ENCODE results near the gene ZXDC.

Gene ZXDC

DNA sequence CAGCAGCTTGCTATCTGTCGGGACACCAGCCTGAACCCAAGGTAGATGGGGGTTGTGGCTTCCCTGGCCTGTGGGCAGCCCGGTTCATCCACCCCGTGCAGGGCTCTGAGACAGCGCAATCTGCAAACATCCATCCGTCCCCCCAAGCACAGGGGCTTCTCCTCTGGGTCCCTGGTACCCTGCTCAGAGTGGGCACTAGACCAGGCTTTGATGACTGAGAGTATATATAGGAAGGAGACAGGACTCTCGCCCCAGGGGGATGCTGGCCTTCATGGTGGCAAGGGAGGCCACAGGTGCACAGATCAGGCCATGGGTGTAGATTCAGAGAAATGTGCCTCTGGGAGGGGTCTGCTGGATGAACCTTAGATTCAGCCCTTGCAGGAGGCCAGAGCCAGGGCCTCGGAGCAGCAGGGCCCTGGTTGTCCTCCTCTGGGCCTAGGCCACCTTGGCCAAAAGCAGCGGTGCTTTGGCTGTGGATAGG, 40.7 kb downstream of the ZXDC start:
- DNase-seq (ENCODE audit: low spot score), result no peak

DNA sequence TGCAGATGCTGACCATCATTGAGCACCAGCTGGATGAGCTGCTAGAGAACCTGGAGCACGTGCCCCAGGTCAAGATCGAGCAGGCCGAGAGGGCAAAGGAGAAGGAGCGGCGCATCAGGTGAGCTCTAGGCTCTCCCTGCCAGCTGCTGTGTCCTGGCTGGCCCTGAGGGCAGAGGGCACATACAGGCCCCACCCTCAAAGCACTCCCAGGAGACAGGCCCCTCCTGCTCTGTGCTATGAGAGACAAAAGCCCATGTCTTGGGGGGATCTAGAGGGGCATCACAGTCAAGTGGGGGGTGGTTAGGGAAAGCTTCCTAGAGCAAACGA, 41.5 kb downstream of the ZXDC start:
- no peak for DNase-seq (ENCODE audit: low spot score)

DNA sequence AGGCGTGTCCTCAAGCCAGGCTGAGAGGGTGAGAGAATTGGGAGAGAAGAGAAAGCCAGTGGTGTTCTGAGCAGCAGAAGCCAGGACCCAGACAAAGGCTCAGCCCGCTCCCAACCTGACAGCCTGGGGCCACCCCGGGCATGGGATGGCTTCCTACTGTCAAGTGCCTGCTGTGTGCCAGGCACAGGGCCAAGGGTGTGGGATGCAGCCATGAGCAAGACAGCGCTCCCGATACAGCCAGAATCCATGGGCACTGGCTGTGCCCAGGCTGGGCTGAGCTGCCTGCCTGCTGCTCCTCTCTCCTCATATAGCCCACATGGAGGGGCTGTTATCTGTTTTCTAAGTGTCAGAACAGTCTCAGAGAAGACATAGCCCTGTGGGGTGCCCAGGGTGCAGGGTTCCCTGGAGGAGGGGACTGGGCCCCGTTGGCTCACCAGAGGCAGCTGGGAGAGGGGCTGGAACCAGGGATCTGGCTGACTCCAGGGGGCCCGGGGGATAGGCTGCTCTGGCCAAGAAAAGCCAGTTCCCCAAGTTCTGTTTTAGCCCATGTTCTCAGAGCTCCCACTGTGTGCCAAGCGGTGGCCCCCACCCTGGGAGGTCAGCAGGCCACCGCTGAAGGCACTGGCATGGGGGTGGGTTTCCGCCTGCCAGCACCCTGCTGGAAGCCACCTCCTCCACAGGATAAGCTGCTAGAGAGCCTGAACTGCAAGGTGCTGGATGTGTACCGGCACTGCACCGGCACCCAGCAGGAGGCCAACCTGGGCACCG, 42.0 kb downstream of the ZXDC start:
- no peak for DNase-seq (ENCODE audit: low spot score)

DNA sequence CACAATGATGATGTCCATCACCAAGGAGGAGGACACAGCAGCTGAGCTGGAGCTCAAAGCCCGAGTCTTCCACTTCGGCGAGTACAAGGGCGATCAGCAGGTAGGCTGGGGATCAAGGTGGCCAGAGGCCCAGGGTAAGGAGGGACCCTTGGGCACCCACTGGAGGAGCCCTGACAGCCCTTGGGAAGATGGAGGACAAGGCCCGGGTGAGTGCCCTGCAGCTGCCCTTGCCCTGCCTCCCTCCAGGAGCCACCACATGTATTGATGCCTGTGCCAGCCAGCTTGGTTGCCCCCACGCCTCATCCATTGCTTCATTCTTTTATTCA, 42.6 kb downstream of the ZXDC start:
- no peak for DNase-seq (ENCODE audit: low spot score)

DNA sequence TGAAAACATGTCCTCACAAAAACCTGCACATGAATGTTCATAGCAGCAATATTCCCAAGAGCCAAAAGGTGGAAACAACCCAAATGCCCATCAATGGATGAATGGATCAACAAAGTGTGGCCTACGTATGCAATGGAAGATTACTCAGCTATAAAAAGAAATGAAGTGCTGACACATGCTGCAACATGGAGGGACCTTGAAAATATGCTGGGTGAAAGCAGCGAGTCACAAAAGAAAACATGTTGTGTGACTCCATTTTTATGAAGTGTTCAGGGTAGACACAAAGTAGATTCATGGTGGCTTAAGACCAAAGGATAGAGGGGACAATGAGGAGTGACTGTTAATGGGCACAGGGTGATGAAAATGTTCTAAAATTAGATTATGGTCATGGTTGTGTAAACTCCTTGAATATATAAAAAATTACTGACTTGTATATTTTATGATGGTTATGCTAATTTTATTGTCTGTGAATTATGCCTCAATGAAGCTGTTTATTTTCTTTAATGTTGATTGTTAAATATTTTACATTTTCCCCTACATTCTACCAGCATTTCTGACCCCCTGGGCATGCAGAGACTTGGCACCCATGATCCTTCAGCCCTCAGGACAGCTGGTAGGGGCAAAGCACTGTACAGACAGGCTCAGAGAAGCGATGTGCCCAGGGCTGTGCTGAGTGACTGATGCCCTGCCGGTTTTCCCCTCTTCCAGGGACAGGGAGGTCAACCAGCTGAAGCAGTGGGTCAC, 43.2 kb downstream of the ZXDC start:
- no peak for DNase-seq (ENCODE audit: low spot score)

DNA sequence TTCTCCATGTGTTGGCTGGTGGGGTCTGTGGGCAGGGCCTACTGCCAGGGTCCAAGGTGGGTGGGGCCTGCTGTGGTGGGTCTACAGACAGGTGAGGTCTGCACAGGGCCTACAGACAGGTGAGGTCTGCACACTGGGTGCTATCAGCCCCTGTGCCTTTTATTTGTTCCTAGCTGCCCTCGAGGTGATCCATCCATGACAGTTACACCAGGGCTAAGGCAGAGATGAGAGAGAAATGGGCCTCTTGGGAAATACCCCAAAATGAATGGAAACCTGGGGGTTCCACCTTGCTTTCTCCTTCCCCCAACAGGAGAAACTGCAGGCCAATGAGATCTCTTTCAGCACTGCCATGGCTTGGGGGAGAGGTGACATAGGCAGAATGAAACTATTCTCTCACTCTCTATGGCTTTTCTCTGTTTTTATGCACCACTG, 44.6 kb downstream of the ZXDC start:
- DNase-seq (ENCODE audit: low spot score), result no peak

DNA sequence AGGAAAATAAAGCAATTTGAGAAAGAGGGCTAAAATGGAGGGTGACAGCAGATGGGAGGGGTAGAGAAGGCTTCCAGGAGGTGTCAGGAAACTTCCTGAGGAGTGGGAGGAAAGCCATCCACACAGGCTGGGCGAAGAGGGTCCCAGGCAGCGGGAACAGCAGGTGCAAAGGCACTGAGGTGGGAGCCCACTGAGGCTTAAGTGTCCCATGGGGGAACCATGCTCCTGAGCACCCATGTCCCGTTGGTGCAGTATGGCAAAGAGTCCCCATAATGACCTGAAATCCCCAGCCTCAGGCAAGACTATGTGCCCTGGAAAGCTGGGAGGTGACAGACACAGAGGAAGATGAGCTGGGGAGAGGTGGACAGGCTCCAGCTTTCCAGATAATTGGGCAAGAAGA, 50.9 kb downstream of the ZXDC start:
- no peak for DNase-seq (ENCODE audit: low spot score)

DNA sequence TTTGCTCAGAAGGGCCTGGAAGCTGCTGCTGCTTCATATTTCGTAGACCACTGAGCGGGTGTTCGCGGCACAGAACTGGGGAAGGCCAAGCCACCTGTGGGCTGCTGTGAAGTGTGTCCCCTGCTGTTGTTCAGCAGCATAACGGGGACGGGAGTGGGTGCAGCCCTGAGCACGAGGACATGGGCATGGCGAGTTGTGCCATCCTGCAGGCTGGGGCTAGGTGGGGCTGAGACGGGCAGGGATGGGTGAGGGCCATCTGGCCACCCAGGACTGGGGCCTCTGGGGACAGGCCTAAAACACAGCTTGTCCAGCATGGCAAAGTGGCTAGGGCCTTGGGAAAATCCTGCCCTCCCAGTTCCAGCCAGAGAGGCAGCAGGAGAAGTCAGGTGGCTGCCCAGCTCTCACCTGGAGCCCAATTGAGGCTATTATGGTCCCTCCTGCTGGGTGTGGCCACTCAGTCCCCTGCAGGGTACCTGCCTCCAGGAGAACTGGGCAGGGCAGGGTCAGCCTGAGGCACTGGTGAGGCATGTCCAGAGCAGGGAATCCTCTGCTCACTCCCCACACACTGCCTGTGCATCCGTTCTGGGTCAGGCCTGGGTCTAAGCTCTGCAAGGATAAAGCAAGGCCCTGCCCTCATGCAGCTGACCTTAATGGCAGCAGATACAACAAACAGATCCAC, 51.5 kb downstream of the ZXDC start:
- DNase-seq (ENCODE audit: low spot score), result no peak

DNA sequence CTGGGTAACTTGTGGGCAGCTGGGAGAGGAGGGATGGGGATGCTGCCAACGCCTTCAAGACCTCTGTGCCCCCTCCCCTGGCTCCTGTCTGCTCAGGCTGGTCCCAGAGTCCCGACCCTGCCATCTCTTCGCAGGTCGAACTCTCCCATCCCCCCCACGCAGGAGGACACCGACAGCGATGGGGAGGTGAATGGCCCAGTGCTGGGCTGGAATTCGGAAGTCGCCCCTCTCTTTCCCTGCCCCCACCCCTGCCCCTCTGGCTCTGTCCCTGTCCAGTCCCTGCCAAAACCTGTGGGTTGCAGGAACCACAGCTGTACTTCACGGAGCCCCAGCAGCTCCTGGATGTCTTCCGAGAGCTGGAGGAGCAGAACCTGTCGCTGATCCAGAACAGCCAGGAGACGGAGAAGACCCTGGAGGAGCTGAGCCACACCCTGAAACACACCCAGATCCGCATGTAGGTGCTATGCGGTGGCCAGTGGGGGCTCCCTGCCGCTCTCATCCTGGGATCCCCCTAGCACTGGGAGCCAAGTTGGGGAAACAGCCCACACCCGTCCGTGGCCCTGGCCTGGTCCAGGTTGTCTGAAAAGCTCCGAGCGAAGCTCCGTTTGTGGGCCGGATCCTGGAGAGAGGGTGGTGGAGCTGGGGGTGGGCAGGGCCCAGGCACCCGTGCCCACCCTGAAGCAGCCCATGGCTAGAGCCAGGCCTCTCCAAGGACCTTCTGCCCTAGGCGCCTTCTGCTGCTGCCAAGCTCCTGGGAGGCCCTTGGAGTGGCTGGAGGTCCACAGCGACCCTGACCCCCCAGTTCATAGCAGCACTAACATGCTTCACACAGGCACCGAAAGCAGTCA, 52.3 kb downstream of the ZXDC start:
- DNase-seq (ENCODE audit: low spot score), result no peak

DNA sequence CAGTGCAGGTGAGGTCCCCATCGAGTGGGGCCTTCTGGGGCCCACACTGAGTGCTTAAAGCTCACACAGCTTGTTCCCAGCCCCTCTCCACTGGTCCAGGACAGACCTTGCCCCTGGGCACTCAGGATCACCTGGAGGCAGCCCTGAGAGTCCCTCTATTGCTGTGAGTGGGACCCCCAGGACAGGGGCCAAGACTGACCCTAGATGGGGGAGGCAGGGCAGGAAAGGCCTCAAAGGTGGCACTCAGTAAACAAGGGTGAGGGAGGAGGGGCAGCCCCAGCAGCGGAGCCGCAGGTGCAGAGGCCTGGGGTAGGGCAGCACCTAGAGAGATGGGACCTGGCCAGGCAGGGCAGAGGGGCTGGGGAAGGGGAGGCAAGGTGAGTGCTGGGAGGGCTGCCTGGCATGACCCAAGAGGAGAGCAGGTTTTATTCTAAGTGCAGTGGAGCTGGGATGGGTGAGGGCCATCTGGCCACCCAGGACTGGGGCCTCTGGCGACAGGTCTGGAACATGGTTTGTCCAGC, 53.1 kb downstream of the ZXDC start:
- no peak for DNase-seq (ENCODE audit: low spot score)

DNA sequence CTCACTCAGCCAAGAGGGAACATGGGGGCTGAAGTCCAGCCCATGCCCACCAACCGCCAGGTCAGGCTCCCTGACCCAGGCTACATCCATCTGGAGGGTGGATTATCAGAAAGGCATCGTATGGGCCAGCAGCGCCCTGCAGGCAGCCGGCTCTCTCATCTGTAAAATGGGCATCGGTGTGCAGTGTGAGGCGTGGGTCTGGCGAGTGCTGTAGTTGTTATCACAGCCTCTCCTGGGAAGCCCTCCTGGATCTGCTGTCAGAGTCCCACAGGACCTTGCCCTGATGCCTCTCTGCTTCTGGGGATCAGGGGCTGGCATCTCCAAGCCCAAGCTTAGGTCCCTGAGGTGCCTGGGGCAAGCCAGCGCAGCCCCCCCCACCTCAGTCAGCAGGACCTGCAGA, 53.6 kb downstream of the ZXDC start:
- DNase-seq (ENCODE audit: low spot score), result no peak

DNA sequence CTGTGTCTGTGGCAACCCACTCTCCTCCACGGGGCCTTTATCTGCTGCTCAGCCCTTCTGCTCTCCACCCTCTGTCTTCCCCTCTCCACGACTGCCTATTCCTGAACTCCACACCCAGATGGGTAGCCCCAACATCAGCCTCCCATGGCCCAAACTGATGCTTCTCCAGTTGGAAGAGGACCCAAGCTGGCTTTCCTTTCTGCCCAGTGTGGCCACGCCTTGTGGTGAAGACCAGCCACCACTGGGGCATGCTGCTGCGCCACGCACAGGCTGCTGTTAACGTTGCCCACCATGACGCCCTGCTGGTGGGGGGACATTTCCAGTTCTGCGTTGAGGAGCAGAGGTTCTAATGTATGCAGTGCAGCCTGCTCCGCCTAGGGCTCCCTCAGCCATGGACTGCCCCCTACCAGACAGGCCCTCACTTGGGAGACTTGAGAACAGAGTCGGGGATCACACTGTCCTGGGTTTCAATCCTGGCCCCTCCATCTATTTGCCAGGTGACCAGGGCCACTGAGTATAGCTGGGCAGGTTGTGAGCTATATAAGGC, 54.0 kb downstream of the ZXDC start:
- DNase-seq (ENCODE audit: low spot score), result no peak

DNA sequence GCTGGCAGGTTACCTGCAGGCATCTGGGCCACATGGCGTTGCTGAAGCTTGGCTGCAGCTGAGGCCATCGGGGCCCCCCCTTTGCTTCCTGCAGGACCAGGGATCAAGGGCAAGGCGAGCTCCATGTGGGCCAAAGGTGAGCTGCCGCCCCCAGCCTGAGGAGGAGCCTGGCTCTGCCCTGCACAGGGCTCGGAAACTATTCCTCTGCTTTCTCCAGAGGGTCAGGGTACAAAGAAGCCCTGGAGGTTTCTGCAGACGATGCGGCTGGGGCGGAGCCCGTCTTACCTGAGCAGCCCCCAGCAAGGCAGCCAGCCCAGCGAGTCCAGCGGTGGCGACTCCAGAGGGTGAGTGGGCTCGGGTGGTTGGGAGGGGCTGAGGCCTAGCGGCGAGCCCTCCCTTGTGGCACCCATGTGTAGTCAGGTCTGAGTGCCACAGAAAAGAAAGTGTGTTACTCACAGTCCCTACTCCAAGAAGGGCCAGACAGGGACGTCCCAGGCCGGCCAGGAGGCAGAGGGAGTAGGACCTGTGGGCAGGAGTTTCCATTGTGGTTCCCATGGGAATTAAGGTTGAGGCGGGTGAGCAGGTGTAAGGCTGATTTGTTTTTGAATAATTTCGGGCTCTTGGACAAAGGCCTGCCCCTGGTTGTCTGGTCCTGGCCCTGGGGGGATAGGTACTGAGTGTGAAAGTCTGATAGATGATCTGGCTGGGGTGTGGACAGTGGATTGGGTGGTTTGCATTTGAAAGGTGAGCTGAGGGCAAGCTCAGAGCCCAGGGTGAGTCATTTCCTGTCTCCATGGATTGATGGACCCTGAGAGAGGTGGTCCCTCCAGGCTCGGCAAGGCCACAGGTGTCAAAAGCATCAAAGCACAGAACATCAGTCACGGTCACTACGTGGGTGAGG, 55.6 kb downstream of the ZXDC start:
- DNase-seq (ENCODE audit: low spot score), result no peak

DNA sequence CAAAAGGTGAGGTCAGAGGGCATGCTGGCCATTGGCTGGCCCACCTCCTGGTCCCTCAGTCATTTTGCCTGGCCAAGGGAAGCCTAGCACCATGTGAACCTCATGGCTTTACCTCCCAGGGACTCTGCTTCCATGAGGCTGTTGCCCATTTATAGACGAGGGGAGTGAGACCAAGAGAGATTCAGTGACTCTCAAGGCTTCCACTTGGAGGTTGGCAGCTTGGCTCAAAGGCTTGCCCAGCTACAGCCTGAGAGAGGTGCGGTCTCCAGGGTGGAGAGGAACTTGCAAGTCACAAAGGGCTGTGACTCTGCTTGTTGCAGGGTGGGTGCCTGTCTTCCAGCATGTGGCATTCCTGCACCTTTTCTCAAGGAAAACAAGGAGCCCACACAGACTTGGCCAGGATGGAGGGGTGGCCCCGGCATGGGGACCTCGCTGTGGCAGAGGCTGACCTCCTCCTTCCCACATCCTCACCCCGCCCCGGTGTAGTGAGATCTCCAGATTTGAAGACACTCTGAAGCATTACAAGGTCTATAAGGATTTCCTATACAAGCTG, 56.5 kb downstream of the ZXDC start:
- DNase-seq (ENCODE audit: low spot score), result no peak

DNA sequence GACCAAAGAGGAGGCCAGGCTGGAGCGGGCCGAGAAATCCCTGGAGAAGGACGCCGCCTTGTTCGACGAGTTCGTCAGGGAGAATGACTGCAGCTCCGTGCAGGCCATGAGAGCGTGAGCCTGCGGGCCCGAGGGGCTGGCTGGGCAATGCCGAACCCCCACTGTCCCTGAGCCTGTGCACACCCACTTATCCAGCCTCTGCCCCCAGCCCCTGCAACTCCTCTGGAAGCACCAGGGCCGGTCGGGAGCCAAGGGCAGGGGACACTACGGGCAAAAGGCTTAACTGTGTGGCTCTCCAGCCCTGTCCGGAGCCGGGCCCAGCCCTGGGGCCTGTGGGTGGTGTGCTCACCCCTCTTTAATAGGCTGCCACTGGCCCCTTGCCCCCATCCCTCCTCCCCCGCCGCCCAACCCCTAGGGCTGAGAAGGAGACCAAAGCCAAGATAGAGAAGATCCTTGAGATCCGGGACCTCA, 57.0 kb downstream of the ZXDC start:
- no peak for DNase-seq (ENCODE audit: low spot score)

DNA sequence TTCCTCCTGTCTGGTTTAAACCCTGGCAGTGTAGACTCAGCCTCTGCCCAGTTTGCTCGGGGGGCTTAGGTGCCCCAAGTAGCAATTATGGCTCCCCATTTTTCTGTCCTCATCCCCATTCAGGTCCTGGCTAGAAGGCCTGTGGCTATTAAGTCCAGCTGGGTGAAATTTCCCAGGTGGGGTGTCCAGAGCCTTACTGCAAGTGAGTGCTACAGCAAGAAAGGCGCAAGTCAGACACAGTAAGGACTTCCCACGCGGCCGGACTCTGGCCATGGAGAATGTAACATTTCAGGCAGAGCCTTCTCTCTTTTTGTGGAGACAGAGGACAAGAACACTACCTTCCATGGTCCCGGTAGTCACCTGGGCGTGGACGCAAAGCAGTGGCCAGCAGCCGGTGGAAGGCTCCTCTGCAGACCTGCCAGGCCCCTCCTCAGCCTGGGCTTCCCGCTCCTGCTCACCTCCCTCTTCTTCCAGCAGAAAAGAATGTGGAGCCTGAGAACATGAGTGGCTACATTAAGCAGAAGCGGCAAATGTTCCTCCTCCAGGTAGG, 57.6 kb downstream of the ZXDC start:
- no peak for DNase-seq (ENCODE audit: low spot score)

DNA sequence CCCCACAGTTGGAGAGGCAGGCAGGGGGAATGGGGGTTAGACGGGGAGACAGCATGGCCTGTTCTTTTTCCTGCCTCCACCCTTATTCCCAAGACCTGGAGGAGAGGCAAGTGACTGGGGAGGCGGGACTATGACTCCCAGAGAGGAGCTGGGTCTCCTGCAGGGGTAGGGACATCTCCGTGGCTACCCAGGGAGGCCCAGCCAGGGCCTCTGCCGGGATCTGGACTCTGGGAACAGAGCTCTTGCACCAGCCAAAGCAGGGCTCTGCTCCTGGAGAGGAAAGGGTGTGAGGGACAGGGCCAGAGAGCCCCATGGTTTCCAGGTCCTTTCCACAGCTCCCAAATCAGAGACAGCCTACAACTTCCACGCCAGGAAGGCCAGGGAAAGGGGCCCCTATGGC, 58.2 kb downstream of the ZXDC start:
- DNase-seq (ENCODE audit: low spot score), result no peak

DNA sequence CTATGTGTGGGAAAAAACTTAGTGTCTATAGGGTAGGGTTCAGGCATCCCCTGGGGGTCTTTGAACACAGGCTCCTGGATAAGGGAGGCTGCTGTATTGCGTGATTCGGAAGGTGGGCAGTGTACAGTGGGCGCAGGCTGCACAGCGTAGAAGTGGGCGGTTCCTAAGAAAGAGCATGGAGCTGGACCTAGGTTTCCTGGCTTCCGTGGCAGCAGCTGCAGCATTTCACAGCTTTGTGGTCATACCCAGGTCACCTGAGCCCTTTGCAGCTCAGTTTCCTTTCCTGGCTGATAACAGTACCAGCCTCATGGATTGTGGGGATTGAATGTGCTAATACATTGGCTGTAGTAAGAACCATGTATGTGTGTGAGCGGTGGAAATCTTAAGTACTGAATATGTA, 58.7 kb downstream of the ZXDC start:
- DNase-seq (ENCODE audit: low spot score), result no peak

DNA sequence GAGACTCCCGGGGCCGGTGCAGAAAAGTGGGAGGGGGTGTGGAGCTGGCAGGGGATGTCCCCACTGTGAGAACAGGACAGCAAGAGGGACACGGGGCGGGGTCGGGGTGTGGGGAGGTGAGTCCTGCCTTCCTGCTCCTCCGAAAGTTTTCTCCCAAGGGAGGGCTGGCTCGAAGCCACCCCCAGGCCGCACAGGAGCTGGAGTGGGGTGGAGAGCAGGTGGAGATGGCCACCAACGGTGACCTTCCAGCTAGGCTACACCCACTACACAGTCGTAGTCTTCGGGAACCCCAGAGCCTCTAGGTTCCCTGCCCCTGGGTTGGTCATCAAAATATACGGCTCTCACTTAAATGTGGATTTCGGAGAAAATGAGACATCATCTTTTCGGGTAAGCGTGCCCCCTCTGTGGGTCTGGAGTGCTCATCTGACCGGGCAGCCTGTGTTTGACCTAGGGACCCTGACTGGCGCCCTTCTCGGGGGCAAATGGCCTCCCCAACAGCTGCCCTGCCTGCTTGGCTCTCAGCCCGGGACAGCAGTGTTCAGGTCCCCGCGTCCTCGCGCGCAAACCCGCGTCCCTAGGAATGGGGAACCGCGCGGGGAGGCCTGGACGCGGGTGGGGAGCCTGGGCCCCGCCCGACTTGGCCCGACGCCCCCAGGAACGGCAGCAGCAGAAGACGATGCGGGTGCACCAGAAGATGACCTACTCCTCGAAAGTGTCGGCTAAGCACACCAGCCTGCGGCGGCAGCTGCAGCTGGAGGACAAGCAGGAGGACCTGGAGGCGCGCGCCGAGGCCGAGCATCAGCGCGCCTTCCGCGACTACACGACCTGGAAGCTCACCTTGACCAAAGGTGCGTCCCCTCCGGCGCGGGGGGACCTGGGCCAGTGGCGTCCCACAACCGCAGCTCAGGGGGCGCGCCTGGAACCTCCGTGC, 59.8 kb downstream of the ZXDC start:
- DNase-seq (ENCODE audit: low spot score), result no peak

Measured in RKO (cell line).